ENCODE measurements around the gene CSF2.

The CSF2 gene

DNA sequence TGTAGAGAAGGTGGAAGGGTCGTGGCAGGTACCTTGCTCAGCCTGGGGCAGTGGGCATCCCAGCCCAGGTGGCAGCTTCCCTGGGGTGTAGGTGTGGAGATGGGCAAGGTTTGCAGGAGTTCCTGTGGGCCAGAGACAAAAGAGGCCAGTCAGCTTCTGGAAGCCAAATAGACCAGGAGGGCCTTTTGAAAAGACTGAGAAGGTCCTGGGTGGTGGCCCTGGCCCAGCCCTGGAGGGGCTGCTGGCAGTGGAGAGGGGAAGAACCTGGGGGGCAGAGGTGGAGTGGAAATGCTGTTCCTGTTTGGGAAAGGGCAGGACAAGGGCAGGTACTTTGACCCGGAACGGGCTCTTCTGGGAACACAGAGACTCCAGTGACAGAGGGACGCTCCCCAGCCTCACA, 20.1 kb upstream of the CSF2 start:
- H3K4me3 ChIP-seq (ENCODE audit: low read length, poor library complexity, severe bottlenecking): no peak overlapping the region
- H3K79me2 ChIP-seq (ENCODE audit: insufficient read depth, low read length): no peaks in the 10 kb centered on the region
- no peak overlapping the region for H2AFZ ChIP-seq (ENCODE audit: low read length)
- H3F3A ChIP-seq (ENCODE audit: low read depth): no peaks in the 10 kb centered on the region
- H3K9me3 ChIP-seq (ENCODE audit: insufficient read depth, low read depth, low read length): no peaks in the 10 kb centered on the region
- H4K20me1 ChIP-seq (ENCODE audit: insufficient read depth, low read length, poor library complexity, severe bottlenecking): no peaks in the 10 kb centered on the region
- peaks cover 29% of the 10 kb centered on the region for H3K4me1 ChIP-seq (ENCODE audit: insufficient read depth, low read length, poor library complexity, severe bottlenecking)
- H3K9ac ChIP-seq (ENCODE audit: low read depth, low read length, poor library complexity, severe bottlenecking): no peak overlapping the region
- no peaks in the 10 kb centered on the region for H3K27me3 ChIP-seq (ENCODE audit: insufficient read depth, low read length, poor library complexity, severe bottlenecking)
- H3K9me2 ChIP-seq (replicated peaks; ENCODE audit: low read depth, low read length): no peaks in the 10 kb centered on the region
- no peak for TF ChIP-seq EZH2phosphoT487 (IDR thresholded peaks at IDR 0.05; ENCODE audit: borderline replicate concordance)
- TF ChIP-seq, protein P1, sequence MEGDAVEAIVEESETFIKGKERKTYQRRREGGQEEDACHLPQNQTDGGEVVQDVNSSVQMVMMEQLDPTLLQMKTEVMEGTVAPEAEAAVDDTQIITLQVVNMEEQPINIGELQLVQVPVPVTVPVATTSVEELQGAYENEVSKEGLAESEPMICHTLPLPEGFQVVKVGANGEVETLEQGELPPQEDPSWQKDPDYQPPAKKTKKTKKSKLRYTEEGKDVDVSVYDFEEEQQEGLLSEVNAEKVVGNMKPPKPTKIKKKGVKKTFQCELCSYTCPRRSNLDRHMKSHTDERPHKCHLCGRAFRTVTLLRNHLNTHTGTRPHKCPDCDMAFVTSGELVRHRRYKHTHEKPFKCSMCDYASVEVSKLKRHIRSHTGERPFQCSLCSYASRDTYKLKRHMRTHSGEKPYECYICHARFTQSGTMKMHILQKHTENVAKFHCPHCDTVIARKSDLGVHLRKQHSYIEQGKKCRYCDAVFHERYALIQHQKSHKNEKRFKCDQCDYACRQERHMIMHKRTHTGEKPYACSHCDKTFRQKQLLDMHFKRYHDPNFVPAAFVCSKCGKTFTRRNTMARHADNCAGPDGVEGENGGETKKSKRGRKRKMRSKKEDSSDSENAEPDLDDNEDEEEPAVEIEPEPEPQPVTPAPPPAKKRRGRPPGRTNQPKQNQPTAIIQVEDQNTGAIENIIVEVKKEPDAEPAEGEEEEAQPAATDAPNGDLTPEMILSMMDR (conservative IDR thresholded peaks at IDR 0.05; ENCODE audit: low read length): no peak
- H3K4me2 ChIP-seq (ENCODE audit: low read depth, low read length, poor library complexity, severe bottlenecking): no peak overlapping the region
- no peaks in the 10 kb centered on the region for H3K36me3 ChIP-seq (ENCODE audit: insufficient read depth, low read length)

DNA sequence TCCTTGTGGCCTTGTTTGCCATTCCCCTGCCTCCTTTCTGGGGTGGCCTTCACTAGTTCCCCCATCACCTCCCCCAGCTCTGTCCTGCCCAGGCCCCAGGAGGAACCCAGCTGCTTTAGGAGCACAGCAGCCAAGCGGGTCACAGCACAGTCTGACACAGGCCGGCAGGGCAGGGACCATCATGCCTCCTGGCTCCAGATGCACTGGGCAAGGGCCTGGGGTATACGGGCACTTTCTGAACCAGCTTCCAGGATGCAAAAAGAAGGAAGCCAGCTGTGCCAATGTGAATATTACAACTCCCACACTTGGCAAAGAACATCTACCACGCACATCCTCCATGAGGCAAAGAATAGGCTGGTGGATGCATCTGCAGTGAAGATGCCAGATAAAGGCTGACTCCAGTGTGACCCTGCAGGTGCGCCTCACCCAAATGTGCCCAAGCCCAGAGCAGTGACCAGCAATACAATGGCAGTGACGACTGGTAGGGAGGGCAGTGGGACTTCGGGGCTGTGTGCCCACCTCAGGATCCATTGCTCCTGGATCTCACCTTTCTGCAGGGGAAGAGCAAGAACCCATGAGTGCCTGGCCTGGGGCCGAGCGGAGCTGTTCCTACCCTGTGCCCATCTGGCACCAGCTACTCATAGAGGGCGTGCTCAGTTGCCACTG, 19.4 kb upstream of the CSF2 start:
- TF ChIP-seq, protein P1 (conservative IDR thresholded peaks at IDR 0.05; ENCODE audit: low read length): no peak
- no peak for TF ChIP-seq EZH2phosphoT487 (IDR thresholded peaks at IDR 0.05; ENCODE audit: borderline replicate concordance)
- H3K27me3 ChIP-seq (ENCODE audit: insufficient read depth, low read length, poor library complexity, severe bottlenecking): no peaks in the 10 kb centered on the region
- H4K20me1 ChIP-seq (ENCODE audit: insufficient read depth, low read length, poor library complexity, severe bottlenecking): no peaks in the 10 kb centered on the region
- no peak overlapping the region for H3K4me2 ChIP-seq (ENCODE audit: low read depth, low read length, poor library complexity, severe bottlenecking)
- H3K9ac ChIP-seq (ENCODE audit: low read depth, low read length, poor library complexity, severe bottlenecking): no peak overlapping the region
- no peaks in the 10 kb centered on the region for H3K9me3 ChIP-seq (ENCODE audit: insufficient read depth, low read depth, low read length)
- H2AFZ ChIP-seq (ENCODE audit: low read length): no peak overlapping the region
- no peaks in the 10 kb centered on the region for H3K79me2 ChIP-seq (ENCODE audit: insufficient read depth, low read length)
- H3K4me1 ChIP-seq (ENCODE audit: insufficient read depth, low read length, poor library complexity, severe bottlenecking): peaks cover 29% of the 10 kb centered on the region
- H3F3A ChIP-seq (ENCODE audit: low read depth): no peaks in the 10 kb centered on the region
- no peaks in the 10 kb centered on the region for H3K36me3 ChIP-seq (ENCODE audit: insufficient read depth, low read length)
- no peak overlapping the region for H3K4me3 ChIP-seq (ENCODE audit: low read length, poor library complexity, severe bottlenecking)
- H3K9me2 ChIP-seq (replicated peaks; ENCODE audit: low read depth, low read length): no peaks in the 10 kb centered on the region

DNA sequence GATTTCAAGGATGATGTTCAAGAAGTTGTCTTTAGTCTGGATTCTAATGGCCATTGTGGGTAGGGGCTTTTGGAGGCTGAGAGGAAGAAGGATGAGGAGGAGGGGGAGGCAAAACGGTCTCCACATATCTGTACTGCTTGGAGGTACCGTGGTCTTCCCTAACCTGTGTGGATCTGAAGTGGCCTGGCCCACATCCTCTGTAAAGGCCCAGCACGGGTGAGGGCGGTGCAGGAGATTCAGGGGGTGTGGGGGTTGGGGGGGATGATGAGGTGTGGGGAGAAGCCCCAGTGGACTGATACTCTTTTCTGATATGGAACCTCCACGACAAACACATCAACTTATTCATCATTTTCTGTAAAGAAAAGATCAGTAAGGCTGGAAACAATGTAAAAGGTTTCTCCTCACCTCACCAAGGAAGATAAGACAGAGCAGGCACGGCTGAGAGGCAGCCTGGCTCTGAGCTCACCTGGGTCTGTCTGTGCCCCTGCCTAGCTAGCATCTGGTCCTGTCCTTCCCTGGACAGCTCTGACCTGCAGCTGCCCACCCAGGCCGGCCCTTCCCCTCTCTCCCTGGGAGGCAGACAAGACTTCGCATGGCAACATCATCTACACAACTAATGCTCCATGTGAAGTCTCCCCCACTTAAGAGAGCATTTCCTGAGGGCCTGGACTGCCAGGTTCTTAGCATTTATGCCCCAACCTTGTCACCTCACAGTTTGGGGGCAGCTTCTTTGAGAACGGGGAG, 18.7 kb upstream of the CSF2 start:
- no peak overlapping the region for H3K4me3 ChIP-seq (ENCODE audit: low read length, poor library complexity, severe bottlenecking)
- H3K27me3 ChIP-seq (ENCODE audit: insufficient read depth, low read length, poor library complexity, severe bottlenecking): no peaks in the 10 kb centered on the region
- H3K9ac ChIP-seq (ENCODE audit: low read depth, low read length, poor library complexity, severe bottlenecking): no peak overlapping the region
- no peaks in the 10 kb centered on the region for H4K20me1 ChIP-seq (ENCODE audit: insufficient read depth, low read length, poor library complexity, severe bottlenecking)
- H3K4me2 ChIP-seq (ENCODE audit: low read depth, low read length, poor library complexity, severe bottlenecking): peak overlapping the region; percentile 16
- no peak overlapping the region for H2AFZ ChIP-seq (ENCODE audit: low read length)
- TF ChIP-seq, protein P1 (conservative IDR thresholded peaks at IDR 0.05; ENCODE audit: low read length): no peak
- no peak for TF ChIP-seq EZH2phosphoT487 (IDR thresholded peaks at IDR 0.05; ENCODE audit: borderline replicate concordance)
- no peaks in the 10 kb centered on the region for H3K79me2 ChIP-seq (ENCODE audit: insufficient read depth, low read length)
- no peaks in the 10 kb centered on the region for H3F3A ChIP-seq (ENCODE audit: low read depth)
- H3K36me3 ChIP-seq (ENCODE audit: insufficient read depth, low read length): no peaks in the 10 kb centered on the region
- H3K9me2 ChIP-seq (replicated peaks; ENCODE audit: low read depth, low read length): no peaks in the 10 kb centered on the region
- H3K9me3 ChIP-seq (ENCODE audit: insufficient read depth, low read depth, low read length): no peaks in the 10 kb centered on the region
- peaks cover 29% of the 10 kb centered on the region for H3K4me1 ChIP-seq (ENCODE audit: insufficient read depth, low read length, poor library complexity, severe bottlenecking)
